22Rv1 (cell line): ENCODE data around the gene BRME1.

Experiments
- H3K27ac ChIP-seq: fragments of 450-650 bp; 2 replicates; pipeline ENCODE4 v1.5.1; 2017
- CTCF ChIP-seq: fragments of 450-650 bp; IDR thresholded peaks from 2 replicates; pipeline ENCODE4 v1.5.1; 2017; ENCODE audit warnings: mild to moderate bottlenecking
- ZFX ChIP-seq: fragments of 450-650 bp; IDR thresholded peaks from 2 replicates; pipeline ENCODE4 v1.6.1; 2017; ENCODE audit warnings: antibody characterized with exemption, borderline replicate concordance

BRME1 gene

GRCh38 chr19:13841962-13842290, 64.0 kb downstream of the BRME1 start:
- peak overlapping the region; percentile 98 for H3K27ac ChIP-seq

GRCh38 chr19:13841086-13841961, 64.6 kb downstream of the BRME1 start:
- peak overlapping the region; percentile 98 for H3K27ac ChIP-seq
- TF ChIP-seq CTCF (no peak), ZFX (no peak)

More at GRCh38 chr19:13841962-13842290, 64.0 kb downstream of the BRME1 start:
- TF ChIP-seq ZFX (no peak), CTCF (no peak)

GRCh38 chr19:13840305-13841085, 65.4 kb downstream of the BRME1 start:
- peak; percentile 25; the same call in 1 of the 2 replicates for TF ChIP-seq CTCF
- TF ChIP-seq ZFX: no peak

GRCh38 chr19:13839938-13840304, 66.0 kb downstream of the BRME1 start:
- H3K27ac ChIP-seq: peak overlapping the region; percentile 98
- TF ChIP-seq ZFX (no peak), CTCF (no peak)

More at GRCh38 chr19:13840305-13841085, 65.4 kb downstream of the BRME1 start:
- peak overlapping the region; percentile 98 for H3K27ac ChIP-seq

- H3K27ac ChIP-seq: peak overlapping the region; percentile 98
Observed at GRCh38 chr19:13839130-13839937, 66.6 kb downstream of the BRME1 start.

More at GRCh38 chr19:13839130-13839937, 66.6 kb downstream of the BRME1 start:
- TF ChIP-seq CTCF: no peak
- TF ChIP-seq ZFX: no peak
